Chondrocyte (in vitro differentiated cells): ENCODE results near the gene LY9. TPM values are rescaled to one million over a fixed set of nuclear protein-coding genes. Genes with fewer than 3 reads are reported as not detected.
"Not testable (repeated sequence)": the region's sequence is repeated elsewhere in the genome, so short reads cannot be mapped to it uniquely, and the experiment has no call there.

Experiments used
- DNase-seq: peaks from one replicate; pipeline ENCODE4 v3.0.0; 2021; ENCODE audit warnings: mixed read lengths, low spot score
- H3K27ac Mint-ChIP-seq: one replicate; pipeline ENCODE4 v1.8.0; 2021; ENCODE audit warnings: mild to moderate bottlenecking, moderate library complexity, mixed read lengths; ENCODE audit not compliant: unreplicated experiment
- H3K27me3 Mint-ChIP-seq: 2 replicates; pipeline ENCODE4 v1.8.0; 2021; ENCODE audit warnings: low read depth, mixed read lengths
- H3K36me3 Mint-ChIP-seq: 2 replicates; pipeline ENCODE4 v1.8.0; 2021; ENCODE audit warnings: low read depth, mixed read lengths
- H3K4me1 Mint-ChIP-seq: 2 replicates; pipeline ENCODE4 v1.8.0; 2021; ENCODE audit warnings: low read depth, mild to moderate bottlenecking, mixed read lengths
- H3K4me3 Mint-ChIP-seq: one replicate; pipeline ENCODE4 v1.8.0; 2021; ENCODE audit warnings: mild to moderate bottlenecking, moderate library complexity, mixed read lengths; ENCODE audit not compliant: unreplicated experiment
- H3K9me3 Mint-ChIP-seq: 2 replicates; pipeline ENCODE4 v1.8.0; 2021; ENCODE audit warnings: low read depth, mixed read lengths
- CTCF ChIP-seq: fragments of 200-600 bp; sonication (generic); IDR thresholded peaks from 2 replicates; pipeline ENCODE4 v1.5.0; 2021; ENCODE audit warnings: antibody characterized with exemption, mild to moderate bottlenecking, moderate library complexity
- total RNA-seq: library from RNA; stranded (reverse); gene quantifications from 3 replicates; pipeline ENCODE4 v1.2.1, GENCODE V29; 2021

LY9 gene
- total RNA-seq, 1 donor from 2014 or later = not detected

- DNase-seq = no peak
- H3K27me3 Mint-ChIP-seq = no peaks in the 10 kb centered on the region
- no peaks in the 10 kb centered on the region for H3K36me3 Mint-ChIP-seq
- H3K4me3 Mint-ChIP-seq = no peak overlapping the region
- H3K4me1 Mint-ChIP-seq = no peaks in the 10 kb centered on the region
- TF ChIP-seq CTCF = no peak
- H3K9me3 Mint-ChIP-seq = peaks cover 2% of the 10 kb centered on the region
- no peak overlapping the region for H3K27ac Mint-ChIP-seq
Measured at GRCh38 chr1:160874935-160875334, 79.0 kb downstream of the LY9 start.

- not testable (repeated sequence) for H3K27ac Mint-ChIP-seq, DNase-seq, H3K27me3 Mint-ChIP-seq, H3K4me1 Mint-ChIP-seq, H3K9me3 Mint-ChIP-seq, H3K36me3 Mint-ChIP-seq, H3K4me3 Mint-ChIP-seq
Measured at GRCh38 chr1:160875591-160875990, 79.6 kb downstream of the LY9 start.

- Mint-ChIP-seq H3K4me3 (no peak overlapping the region), H3K27ac (no peak overlapping the region), H3K4me1 (no peaks in the 10 kb centered on the region), H3K36me3 (no peaks in the 10 kb centered on the region), H3K9me3 (peaks cover 2% of the 10 kb centered on the region), H3K27me3 (no peaks in the 10 kb centered on the region)
- no peak for TF ChIP-seq CTCF
- no peak for DNase-seq
Measured at GRCh38 chr1:160876311-160876710, 80.3 kb downstream of the LY9 start.

GRCh38 chr1:160877221-160877620 lies 81.2 kb downstream of the LY9 start:
- Mint-ChIP-seq H3K4me1 (no peaks in the 10 kb centered on the region), H3K4me3 (no peak overlapping the region), H3K27me3 (no peaks in the 10 kb centered on the region), H3K9me3 (peaks cover 2% of the 10 kb centered on the region), H3K27ac (no peak overlapping the region), H3K36me3 (no peaks in the 10 kb centered on the region)
- no peak for TF ChIP-seq CTCF
- DNase-seq = no peak

Other genes with a start within 250 kb of the LY9 start
- gene CD84, start 216.7 kb upstream of the LY9 start, total RNA-seq = not detected in 3 replicates
- not detected in 3 replicates for gene SLAMF1, start 149.1 kb upstream of the LY9 start, total RNA-seq
- gene CD48, start 84.4 kb upstream of the LY9 start, total RNA-seq = not detected in 3 replicates
- not detected in 3 replicates for gene SLAMF7, start 56.9 kb upstream of the LY9 start, total RNA-seq
- not detected in 3 replicates for gene CD244, start 66.7 kb downstream of the LY9 start, total RNA-seq
- not detected in 3 replicates for gene ITLN1, start 89.0 kb downstream of the LY9 start, total RNA-seq
- gene ITLN2, start 158.6 kb downstream of the LY9 start, total RNA-seq = not detected in 3 replicates
- gene F11R, start 225.0 kb downstream of the LY9 start, total RNA-seq = 0.54 to 0.90 TPM (median 0.68 TPM) in 3 replicates
- 0.70 TPM in 1 of 3 replicates, not detected in the others for gene TSTD1, start 242.8 kb downstream of the LY9 start, total RNA-seq
- 34.3 to 44.6 TPM (median 35.3 TPM) in 3 replicates for gene USF1, start 249.8 kb downstream of the LY9 start, total RNA-seq